HTERT RPE-1 (cell line): ENCODE results near the gene FBXO48.
"Not testable (repeated sequence)": the region's sequence is repeated elsewhere in the genome, so short reads cannot be mapped to it uniquely, and the experiment has no call there.

Experiments used
- in situ Hi-C: fragments of 300-500 bp; cut with MboI; formaldehyde crosslinking; loops from 4 replicates; pipeline ENCODE4 v1.14.3; 2020; ENCODE audit warnings: low sequenced_read_pairs

Gene FBXO48

GRCh38 chr2:68472796-68473414, 5.8 kb upstream of the FBXO48 start:
- in situ Hi-C loops: no loop called here

- in situ Hi-C loops: no loop called here
Observed at GRCh38 chr2:68471385-68471784, 4.3 kb upstream of the FBXO48 start.

- in situ Hi-C loops: no loop called here
Observed at GRCh38 chr2:68469935-68470334, 2.8 kb upstream of the FBXO48 start.

- in situ Hi-C loops: no loop called here
Observed at GRCh38 chr2:68468801-68469200, 1.7 kb upstream of the FBXO48 start.

- in situ Hi-C loops: no loop called here
Observed at GRCh38 chr2:68466778-68467076, 367 bp downstream of the FBXO48 start.

GRCh38 chr2:68466361-68466777, 725 bp downstream of the FBXO48 start:
- in situ Hi-C loops: no loop called here

- in situ Hi-C loops: no loop called here
Observed at GRCh38 chr2:68465081-68465916, 1.8 kb downstream of the FBXO48 start.

GRCh38 chr2:68464651-68465050, 2.4 kb downstream of the FBXO48 start:
- in situ Hi-C loops: no loop called here

- in situ Hi-C loops: no loop called here
Observed at GRCh38 chr2:68463287-68463877, 3.7 kb downstream of the FBXO48 start.

- in situ Hi-C loops: no loop called here
Observed at GRCh38 chr2:68458981-68459380, 8.1 kb downstream of the FBXO48 start.

GRCh38 chr2:68456198-68456597, 10.9 kb downstream of the FBXO48 start:
- in situ Hi-C loops: no loop called here

GRCh38 chr2:68454719-68455118, 12.4 kb downstream of the FBXO48 start:
- in situ Hi-C loops: no loop called here

GRCh38 chr2:68453761-68454360, 13.2 kb downstream of the FBXO48 start:
- in situ Hi-C loops: no loop called here

GRCh38 chr2:68452158-68452900, 14.8 kb downstream of the FBXO48 start:
- in situ Hi-C loops: no loop called here

- in situ Hi-C loops: no loop called here
Observed at GRCh38 chr2:68448671-68449653, 18.1 kb downstream of the FBXO48 start.

GRCh38 chr2:68447118-68447517, 20.0 kb downstream of the FBXO48 start:
- in situ Hi-C loops: no loop called here

- in situ Hi-C loops: not testable (repeated sequence)
Observed at GRCh38 chr2:68446425-68446824, 20.7 kb downstream of the FBXO48 start.

- in situ Hi-C loops: no loop called here
Observed at GRCh38 chr2:68441994-68442322, 25.1 kb downstream of the FBXO48 start.

- in situ Hi-C loops: no loop called here
Observed at GRCh38 chr2:68441179-68441993, 25.7 kb downstream of the FBXO48 start.
